ENCODE data around the gene HK1.

DNA sequence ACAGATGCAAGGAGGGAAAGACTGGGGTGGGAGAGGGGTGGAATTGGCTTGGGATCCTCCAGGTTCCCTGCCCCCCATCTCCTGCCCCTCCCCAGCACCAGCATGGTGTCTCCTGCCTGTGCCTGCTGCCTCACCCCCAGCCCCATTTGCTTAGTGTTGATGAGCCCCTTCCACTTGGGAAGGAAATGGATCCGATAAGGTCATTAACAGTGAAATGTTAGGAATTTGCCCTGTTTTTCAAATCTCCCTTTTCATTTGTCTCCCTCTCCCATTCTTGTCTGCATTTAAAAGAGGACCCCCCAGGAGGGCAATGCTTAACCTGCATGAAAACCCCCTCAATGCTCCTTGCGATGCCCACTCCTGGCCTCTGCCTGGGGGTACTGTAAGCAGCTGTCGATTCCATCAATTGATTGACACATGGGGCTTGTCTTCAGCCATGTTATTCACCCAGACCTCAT, 51.5 kb downstream of the HK1 start:
- TF ChIP-seq CTCF (IDR thresholded peaks at IDR 0.05) (no peak), EP300 (IDR thresholded peaks at IDR 0.05) (no peak), POLR2A (IDR thresholded peaks at IDR 0.05) (no peak), POLR2AphosphoS5 (IDR thresholded peaks at IDR 0.05) (no peak)

Data from suprapubic skin (tissue), 4 donors.